ENCODE measurements around the gene DPP10.

DNA sequence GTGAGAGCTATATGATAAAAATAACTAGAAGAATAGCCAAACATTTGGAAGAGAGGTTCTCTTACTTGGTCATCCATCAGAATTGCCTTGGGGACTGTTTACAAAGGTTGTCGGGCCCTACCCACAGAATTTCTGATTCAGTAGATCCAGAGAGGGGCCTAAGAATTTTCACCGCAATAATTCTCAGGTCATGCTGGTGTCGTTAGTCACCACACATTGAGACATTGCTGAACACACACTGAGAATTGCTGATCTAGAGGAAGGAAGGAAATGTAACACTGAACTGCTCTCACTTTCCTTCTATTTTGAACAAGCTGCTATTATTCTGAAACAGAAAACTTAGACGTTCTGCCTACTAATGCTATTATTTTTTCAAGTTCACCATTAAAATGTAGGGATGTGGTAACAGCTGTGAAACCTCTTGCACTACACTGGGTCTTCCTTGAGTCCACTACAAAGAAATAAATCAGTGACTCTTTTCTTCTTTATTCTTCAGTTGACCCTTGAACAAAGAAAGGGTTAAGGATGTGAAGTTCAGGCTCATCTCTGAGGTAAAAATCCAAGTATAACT is 491.3 kb downstream of the DPP10 start:
- TF ChIP-seq POLR2AphosphoS5 (IDR thresholded peaks at IDR 0.05) (no peak), CTCF (IDR thresholded peaks at IDR 0.05) (no peak)

Data from esophagus muscularis mucosa (tissue), 3 donors.